Naive B cell (primary cell): ENCODE data around the gene CCNC. TPM values are rescaled to one million over a fixed set of nuclear protein-coding genes. Genes with fewer than 3 reads are reported as not detected.

Experiments used
- ATAC-seq, 2 donors: fragments of 150-1000 bp; cut with Tn5 transposase; 2 replicates each; pipeline ENCODE4 v1.10.0; 2021; ENCODE audit warnings: low read depth in 2 of 2, mild to moderate bottlenecking in 2 of 2, moderate library complexity in 2 of 2
- DNase-seq: peaks from one replicate; pipeline ENCODE4 v3.0.0; 2022
- H3K27ac Mint-ChIP-seq, 6 donors: one replicate each; pipeline ENCODE4 v1.8.0; 2020 to 2022; ENCODE audit warnings: mild to moderate bottlenecking in 6 of 6, mixed read lengths in 6 of 6, moderate library complexity in 5 of 6, inconsistent platforms in 2 of 6
- H3K27me3 Mint-ChIP-seq, 3 donors: one replicate each; pipeline ENCODE4 v1.8.0; 2021 to 2022; ENCODE audit warnings: mixed read lengths in 3 of 3, mild to moderate bottlenecking in 1 of 3
- H3K36me3 Mint-ChIP-seq, 2 donors: one replicate each; pipeline ENCODE4 v1.8.0; 2020 to 2022; ENCODE audit warnings: mixed read lengths in 2 of 2, inconsistent platforms in 1 of 2, mild to moderate bottlenecking in 1 of 2
- H3K4me1 Mint-ChIP-seq, 3 donors: one replicate each; pipeline ENCODE4 v1.8.0; 2020 to 2022; ENCODE audit warnings: mixed read lengths in 3 of 3, inconsistent platforms in 1 of 3, mild to moderate bottlenecking in 1 of 3, moderate library complexity in 1 of 3
- H3K4me3 Mint-ChIP-seq, 8 donors: one replicate each; pipeline ENCODE4 v1.8.0; 2020 to 2022; ENCODE audit warnings: mild to moderate bottlenecking in 8 of 8, mixed read lengths in 8 of 8, moderate library complexity in 8 of 8, inconsistent platforms in 2 of 8
- H3K9me3 Mint-ChIP-seq, 7 donors: one replicate each; pipeline ENCODE4 v1.8.0; 2020 to 2022; ENCODE audit warnings: mixed read lengths in 7 of 7, mild to moderate bottlenecking in 5 of 7, inconsistent platforms in 2 of 7, moderate library complexity in 1 of 7
- polyA plus RNA-seq, 6 donors: library from polyadenylated mRNA; unstranded; fragments of 300-500 nt; fragmentation: Illumina TruSeq; gene quantifications; one replicate each; pipeline ENCODE4 v1.2.3, GENCODE V29; 2021; ENCODE audit warnings: low read depth in 6 of 6

CCNC gene
- polyA plus RNA-seq, 6 donors from 2014 or later: 41.4 to 49.7 (median 44.1) TPM

GRCh38 chr6:99512033-99512432 lies 56.4 kb downstream of the CCNC start:
- Mint-ChIP-seq H3K27me3 (no peaks in the 10 kb centered on the region), H3K9me3 (no peaks in the 10 kb centered on the region), H3K36me3 (no peaks in the 10 kb centered on the region), H3K27ac (no peak overlapping the region), H3K4me3 (no peak overlapping the region), H3K4me1 (peaks cover 22 to 31% (median 30%) of the 10 kb centered on the region in 3 donors)
- no peak for ATAC-seq
- no peak for DNase-seq

GRCh38 chr6:99507648-99508047 lies 60.8 kb downstream of the CCNC start:
- Mint-ChIP-seq H3K27ac (peak overlapping the region in 3 of 6 donors; percentile 16 to 56 (median 42)), H3K9me3 (no peaks in the 10 kb centered on the region), H3K36me3 (peaks cover 9% of the 10 kb centered on the region in 2 donors), H3K4me3 (no peak overlapping the region), H3K4me1 (peaks cover 7 to 10% (median 8%) of the 10 kb centered on the region in 3 donors), H3K27me3 (no peaks in the 10 kb centered on the region)
- ATAC-seq: no peak
- no peak for DNase-seq

GRCh38 chr6:99501762-99502161 lies 66.7 kb downstream of the CCNC start:
- H3K27me3 Mint-ChIP-seq: no peaks in the 10 kb centered on the region
- no peak overlapping the region for H3K4me3 Mint-ChIP-seq
- ATAC-seq (no peak), DNase-seq (no peak)
- peaks cover 13 to 20% (median 14%) of the 10 kb centered on the region in 3 donors for H3K4me1 Mint-ChIP-seq
- H3K36me3 Mint-ChIP-seq: peaks cover 9 to 20% of the 10 kb centered on the region in 2 donors
- no peak overlapping the region for H3K27ac Mint-ChIP-seq
- H3K9me3 Mint-ChIP-seq: no peaks in the 10 kb centered on the region

GRCh38 chr6:99498421-99498820 lies 70.0 kb downstream of the CCNC start:
- peaks cover 8 to 11% (median 10%) of the 10 kb centered on the region in 3 donors for H3K4me1 Mint-ChIP-seq
- no peaks in the 10 kb centered on the region for H3K9me3 Mint-ChIP-seq
- no peak overlapping the region for H3K4me3 Mint-ChIP-seq
- no peak overlapping the region for H3K27ac Mint-ChIP-seq
- DNase-seq (no peak), ATAC-seq (no peak)
- H3K27me3 Mint-ChIP-seq: no peaks in the 10 kb centered on the region
- peaks cover 0 to 19% of the 10 kb centered on the region in 2 donors for H3K36me3 Mint-ChIP-seq

- Mint-ChIP-seq H3K4me1 (peaks cover 10 to 15% (median 11%) of the 10 kb centered on the region in 3 donors), H3K36me3 (peaks cover 0 to 11% of the 10 kb centered on the region in 2 donors), H3K4me3 (no peak overlapping the region), H3K27me3 (no peaks in the 10 kb centered on the region), H3K9me3 (no peaks in the 10 kb centered on the region), H3K27ac (peak overlapping the region in 1 of 6 donors; percentile 38)
- ATAC-seq: no peak
- DNase-seq: no peak
Observed at GRCh38 chr6:99495466-99495865, 73.0 kb downstream of the CCNC start.

Other genes starting within 250 kb of the CCNC start
- gene FAXC, start 219.0 kb downstream of the CCNC start, polyA plus RNA-seq: not detected
- gene COQ3, start 174.5 kb downstream of the CCNC start, polyA plus RNA-seq: 1 to 10 TPM; 1.6 to 4.1 (median 3.8) TPM
- gene PNISR, start 143.4 kb downstream of the CCNC start, polyA plus RNA-seq: 100 to 1,000 TPM; 104 to 138 (median 121) TPM
- 10 to 100 TPM in 2 of 6 donors, 1 to 10 TPM in 4; 7.3 to 16.1 (median 9.3) TPM for gene USP45, start 53.2 kb downstream of the CCNC start, polyA plus RNA-seq
- gene PRDM13, start 38.2 kb upstream of the CCNC start, polyA plus RNA-seq: not detected